ENCODE results near the gene TYW1. TPM values are rescaled to one million over a fixed set of nuclear protein-coding genes. Genes with fewer than 3 reads are reported as not detected.
"Not testable (repeated sequence)": the region's sequence is repeated elsewhere in the genome, so short reads cannot be mapped to it uniquely, and the experiment has no call there.

The TYW1 gene
- total RNA-seq, 1 donor from 2014 or later: 11.1 TPM

DNA sequence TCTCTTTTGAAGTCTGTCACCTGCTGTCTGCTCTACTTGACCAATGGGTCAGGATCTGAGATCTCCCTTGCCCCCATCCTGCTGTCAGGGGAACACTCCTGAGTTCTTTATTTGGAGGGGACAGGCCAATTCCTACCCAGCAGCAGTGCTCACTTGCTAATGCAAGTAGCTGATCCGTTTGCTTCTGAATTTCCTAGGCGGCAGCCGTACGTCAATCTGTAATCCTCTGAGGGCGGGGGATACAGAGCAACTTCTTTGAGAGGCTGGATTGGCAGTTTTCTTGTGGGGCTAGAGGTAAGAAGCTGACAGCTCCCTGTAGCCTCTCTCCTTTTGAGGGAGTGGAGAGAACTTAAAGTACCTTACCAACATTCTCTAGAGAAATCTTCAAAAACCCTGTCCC, 36.6 kb downstream of the TYW1 start:
- intact Hi-C loops (cut with micrococcal nuclease): no loop called here
- H3K36me3 ChIP-seq: peaks cover 40% of the 10 kb centered on the region
- no peak for DNase-seq
- H3K27me3 ChIP-seq (ENCODE audit: low read depth): no peaks in the 10 kb centered on the region
- H3K9me3 ChIP-seq (replicated peaks): peaks cover 4% of the 10 kb centered on the region
- H3K27ac ChIP-seq (replicated peaks): no peak overlapping the region
- H3K4me1 ChIP-seq: peaks cover 14% of the 10 kb centered on the region
- TF ChIP-seq, protein P1, sequence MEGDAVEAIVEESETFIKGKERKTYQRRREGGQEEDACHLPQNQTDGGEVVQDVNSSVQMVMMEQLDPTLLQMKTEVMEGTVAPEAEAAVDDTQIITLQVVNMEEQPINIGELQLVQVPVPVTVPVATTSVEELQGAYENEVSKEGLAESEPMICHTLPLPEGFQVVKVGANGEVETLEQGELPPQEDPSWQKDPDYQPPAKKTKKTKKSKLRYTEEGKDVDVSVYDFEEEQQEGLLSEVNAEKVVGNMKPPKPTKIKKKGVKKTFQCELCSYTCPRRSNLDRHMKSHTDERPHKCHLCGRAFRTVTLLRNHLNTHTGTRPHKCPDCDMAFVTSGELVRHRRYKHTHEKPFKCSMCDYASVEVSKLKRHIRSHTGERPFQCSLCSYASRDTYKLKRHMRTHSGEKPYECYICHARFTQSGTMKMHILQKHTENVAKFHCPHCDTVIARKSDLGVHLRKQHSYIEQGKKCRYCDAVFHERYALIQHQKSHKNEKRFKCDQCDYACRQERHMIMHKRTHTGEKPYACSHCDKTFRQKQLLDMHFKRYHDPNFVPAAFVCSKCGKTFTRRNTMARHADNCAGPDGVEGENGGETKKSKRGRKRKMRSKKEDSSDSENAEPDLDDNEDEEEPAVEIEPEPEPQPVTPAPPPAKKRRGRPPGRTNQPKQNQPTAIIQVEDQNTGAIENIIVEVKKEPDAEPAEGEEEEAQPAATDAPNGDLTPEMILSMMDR (IDR thresholded peaks at IDR 0.05; ENCODE audit: borderline replicate concordance): no peak
- no peak overlapping the region for H3K4me3 ChIP-seq

DNA sequence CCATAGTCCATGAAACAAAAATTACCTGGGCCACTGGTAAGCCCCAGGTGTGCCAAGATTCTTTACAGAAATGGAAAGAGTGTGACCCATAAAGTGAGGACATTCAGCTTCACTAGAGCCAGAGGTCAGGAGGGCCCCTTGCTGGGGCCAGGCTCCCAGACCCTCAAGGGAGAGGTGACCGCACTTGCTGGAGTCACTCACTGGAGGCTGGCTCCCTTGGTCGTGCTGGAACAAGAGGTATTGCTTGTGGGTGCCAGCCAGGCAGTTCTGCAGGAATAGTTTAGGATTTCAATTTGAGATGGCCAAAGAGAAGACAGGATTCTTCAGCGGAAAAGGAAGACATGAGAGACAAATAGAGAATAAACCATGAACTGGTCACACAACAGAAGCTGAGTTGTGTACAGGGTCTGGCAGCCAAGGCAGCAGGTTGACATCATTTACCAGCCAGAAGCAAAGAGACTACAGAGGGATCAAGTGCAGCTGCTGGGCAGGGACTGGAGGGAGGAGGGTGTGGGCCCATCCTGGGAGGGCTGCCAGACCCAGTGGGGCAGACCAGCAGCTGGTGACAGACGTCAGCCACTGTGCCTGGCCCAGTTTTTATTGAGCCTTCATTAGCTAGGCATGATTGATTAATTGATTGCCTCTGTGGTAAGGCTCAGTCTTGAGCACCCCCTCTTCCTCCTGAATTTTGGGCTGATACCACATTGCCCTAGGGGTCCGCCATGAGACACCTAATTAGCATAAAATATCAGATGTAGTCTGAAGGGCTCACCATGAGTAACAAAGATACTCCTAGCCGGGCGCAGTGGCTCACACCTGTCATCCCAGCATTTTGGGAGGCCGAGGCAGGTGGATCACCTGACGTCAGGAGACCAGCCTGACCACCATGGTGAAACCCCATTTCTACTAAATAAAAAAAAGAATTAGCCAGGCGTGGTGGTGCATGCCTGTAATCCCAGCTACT, 40.1 kb downstream of the TYW1 start:
- intact Hi-C loops (cut with micrococcal nuclease): not testable (repeated sequence)
- Histone ChIP-seq H3K4me1 (peaks cover 14% of the 10 kb centered on the region), H3K27ac (replicated peaks) (peak overlapping the region; percentile 67)

DNA sequence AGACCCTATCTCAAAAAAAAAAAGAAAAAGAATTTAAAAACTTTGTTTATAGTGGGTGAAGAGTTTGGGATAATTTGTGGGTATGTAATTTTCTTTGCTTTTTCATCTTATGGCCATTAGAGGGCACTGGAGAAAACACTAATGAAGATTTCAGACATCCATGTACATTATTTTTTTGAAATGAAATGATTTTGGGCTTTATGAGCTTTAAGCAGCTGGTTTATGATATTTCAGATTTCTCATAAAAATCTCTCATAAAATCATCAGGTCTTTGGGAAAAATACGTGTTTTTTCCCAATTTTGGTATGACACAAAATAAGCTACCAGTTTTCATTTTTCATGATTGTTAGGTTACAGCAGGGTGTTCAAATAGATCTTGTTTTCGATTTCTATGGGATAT, 44.2 kb downstream of the TYW1 start:
- H3K27ac ChIP-seq (replicated peaks); DNase-seq; H3K9me3 ChIP-seq (replicated peaks); intact Hi-C loops (cut with micrococcal nuclease); H3K36me3 ChIP-seq; H3K27me3 ChIP-seq (ENCODE audit: low read depth); H3K4me3 ChIP-seq: not testable (repeated sequence)
- peaks cover 43% of the 10 kb centered on the region for H3K4me1 ChIP-seq
- TF ChIP-seq, protein P1 (IDR thresholded peaks at IDR 0.05; ENCODE audit: borderline replicate concordance): peak; percentile 56

More for the DNA sequence above, 40.1 kb downstream of the TYW1 start:
- not testable (repeated sequence) for H3K4me3 ChIP-seq; H3K27me3 ChIP-seq (ENCODE audit: low read depth); H3K9me3 ChIP-seq (replicated peaks)
- H3K36me3 ChIP-seq: peaks cover 26% of the 10 kb centered on the region
- peak; percentile 61 for DNase-seq

DNA sequence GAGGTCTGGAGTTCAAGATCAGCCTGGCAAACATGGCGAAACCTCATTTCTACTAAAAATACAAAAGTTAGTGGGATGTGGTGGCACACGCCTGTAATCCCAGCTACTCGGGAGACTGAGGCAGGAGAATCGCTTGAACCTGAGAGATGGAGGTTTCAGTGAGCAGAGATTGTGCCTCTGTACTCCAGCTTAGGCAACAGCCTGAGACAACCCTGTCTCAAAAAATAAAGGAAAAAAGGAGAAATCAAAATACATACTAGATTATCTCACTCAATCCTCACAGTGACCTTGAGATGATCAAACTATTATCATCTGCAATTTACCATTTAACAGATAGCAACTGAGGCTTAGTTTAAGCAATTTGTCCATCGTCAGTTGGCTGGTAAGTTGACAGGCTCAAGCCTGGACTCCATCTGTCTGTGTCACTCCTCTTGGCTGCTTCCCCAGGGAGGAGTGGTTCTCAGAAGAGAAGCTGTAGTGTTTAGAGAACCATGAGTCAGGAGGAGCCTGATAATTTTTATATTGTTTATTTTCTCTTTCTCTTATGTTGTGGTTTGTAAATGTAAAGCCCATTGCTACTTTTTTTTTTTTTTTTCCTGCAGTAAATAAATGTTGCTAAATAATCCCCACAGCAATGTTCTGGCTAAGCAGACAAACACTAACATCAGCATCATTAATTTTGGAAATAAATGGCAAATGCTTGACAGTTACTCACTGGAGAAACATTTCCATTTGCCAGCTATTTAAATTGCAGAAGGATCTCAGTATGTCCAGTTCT, 46.3 kb downstream of the TYW1 start:
- H3K9me3 ChIP-seq (replicated peaks); intact Hi-C loops (cut with micrococcal nuclease); H3K27me3 ChIP-seq (ENCODE audit: low read depth); H3K36me3 ChIP-seq: not testable (repeated sequence)
- peaks cover 29% of the 10 kb centered on the region for H3K4me1 ChIP-seq
- DNase-seq: peak; percentile 64
- H3K27ac ChIP-seq (replicated peaks): peak overlapping the region; percentile 74
- peak overlapping the region; percentile 8 for H3K4me3 ChIP-seq

DNA sequence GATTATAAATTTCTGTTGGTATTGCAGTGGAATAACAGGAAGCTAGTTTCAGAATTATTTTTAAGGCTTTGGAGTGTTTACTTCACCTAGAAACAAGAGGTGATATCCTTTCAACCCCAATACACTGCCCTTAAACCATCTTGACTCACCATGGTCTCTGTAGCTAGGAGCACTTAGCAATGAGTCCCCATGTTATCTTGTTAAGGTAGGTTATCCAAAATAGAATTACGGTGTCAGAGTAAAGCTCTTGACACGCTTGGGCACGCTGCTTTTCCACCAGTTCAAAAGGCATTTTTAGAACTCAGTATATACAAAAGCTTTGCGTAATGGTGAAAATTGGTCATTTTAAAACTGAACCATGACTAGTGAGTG, 46.9 kb downstream of the TYW1 start:
- peak overlapping the region; percentile 74 for H3K27ac ChIP-seq (replicated peaks)
- intact Hi-C loops (cut with micrococcal nuclease); DNase-seq: not testable (repeated sequence)

DNA sequence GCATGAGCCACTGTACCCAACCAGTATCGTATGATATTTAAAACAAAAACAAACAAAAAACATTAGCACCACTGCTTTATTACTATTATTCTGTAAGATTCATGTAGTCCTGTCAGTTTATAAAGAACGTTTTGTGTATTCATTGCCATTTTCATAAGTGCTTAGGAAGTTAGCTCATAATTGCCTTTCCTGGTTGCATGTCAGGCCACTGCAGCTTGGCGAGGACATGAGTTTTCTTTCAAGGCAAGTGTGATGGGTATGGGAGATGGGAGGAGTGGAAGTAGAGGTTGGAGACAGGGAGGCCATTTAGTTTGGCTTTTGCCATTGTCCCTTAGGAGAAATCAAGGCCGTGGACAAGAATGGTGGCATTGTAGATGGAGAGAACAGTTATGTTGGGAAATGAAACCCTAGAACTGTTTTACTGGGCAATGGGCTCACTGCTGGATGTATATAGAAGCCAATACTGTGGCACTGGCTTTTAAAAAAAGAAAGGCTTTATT, 48.9 kb downstream of the TYW1 start:
- intact Hi-C loops (cut with micrococcal nuclease): no loop called here
- Histone ChIP-seq H3K4me1 (peaks cover 29% of the 10 kb centered on the region), H3K27me3 (ENCODE audit: low read depth) (no peaks in the 10 kb centered on the region), H3K27ac (replicated peaks) (no peak overlapping the region), H3K36me3 (peaks cover 14% of the 10 kb centered on the region), H3K4me3 (no peak overlapping the region), H3K9me3 (replicated peaks) (no peaks in the 10 kb centered on the region)
- TF ChIP-seq, protein P1 (IDR thresholded peaks at IDR 0.05; ENCODE audit: borderline replicate concordance): no peak
- DNase-seq: no peak

More for the DNA sequence above, 46.9 kb downstream of the TYW1 start:
- H3K9me3 ChIP-seq (replicated peaks); H3K36me3 ChIP-seq; H3K27me3 ChIP-seq (ENCODE audit: low read depth): not testable (repeated sequence)
- peaks cover 29% of the 10 kb centered on the region for H3K4me1 ChIP-seq
- peak overlapping the region; percentile 8 for H3K4me3 ChIP-seq

DNA sequence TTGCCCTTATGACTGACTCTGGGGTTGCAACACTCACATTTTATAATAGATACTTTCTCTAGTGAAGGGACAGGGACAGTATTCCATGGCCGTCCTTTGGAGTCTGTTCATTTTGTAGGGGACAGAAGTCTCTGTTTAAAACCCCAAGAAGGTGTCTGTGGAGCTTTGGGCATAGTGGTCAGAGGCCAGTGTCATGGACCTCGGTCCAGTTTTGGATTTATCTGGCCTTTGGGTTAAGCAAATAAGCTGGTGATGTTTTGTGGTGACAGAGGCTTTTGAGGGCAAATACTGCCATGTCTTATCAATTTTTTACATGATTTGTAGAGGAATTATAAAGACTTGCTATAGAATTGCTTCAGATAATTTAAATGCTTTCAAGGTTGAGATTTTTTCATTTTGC, 50.2 kb downstream of the TYW1 start:
- H3K27ac ChIP-seq (replicated peaks); H3K9me3 ChIP-seq (replicated peaks); intact Hi-C loops (cut with micrococcal nuclease); H3K4me3 ChIP-seq; DNase-seq; H3K27me3 ChIP-seq (ENCODE audit: low read depth): not testable (repeated sequence)
- Histone ChIP-seq H3K36me3 (peaks cover 27% of the 10 kb centered on the region), H3K4me1 (peaks cover 29% of the 10 kb centered on the region)

DNA sequence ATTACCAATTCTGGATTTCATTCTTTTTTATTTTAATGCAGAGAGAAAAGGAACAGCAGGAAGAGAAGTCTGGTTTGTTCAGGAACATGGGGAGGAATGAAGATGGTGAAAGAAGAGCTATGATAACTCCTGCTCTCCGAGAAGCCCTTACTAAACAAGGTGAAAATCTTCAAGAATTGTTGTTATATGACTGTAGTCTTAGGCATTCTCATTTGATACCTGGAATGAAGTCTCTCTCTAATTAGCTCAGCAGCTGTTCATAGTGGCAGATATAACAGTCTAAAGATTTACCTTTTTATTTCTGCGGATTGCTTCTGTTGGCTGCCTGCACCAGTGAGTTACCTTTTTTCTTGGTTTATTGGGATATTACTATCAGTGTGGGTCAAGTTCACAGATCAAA, 53.3 kb downstream of the TYW1 start:
- H3K27ac ChIP-seq (replicated peaks); intact Hi-C loops (cut with micrococcal nuclease): not testable (repeated sequence)

DNA sequence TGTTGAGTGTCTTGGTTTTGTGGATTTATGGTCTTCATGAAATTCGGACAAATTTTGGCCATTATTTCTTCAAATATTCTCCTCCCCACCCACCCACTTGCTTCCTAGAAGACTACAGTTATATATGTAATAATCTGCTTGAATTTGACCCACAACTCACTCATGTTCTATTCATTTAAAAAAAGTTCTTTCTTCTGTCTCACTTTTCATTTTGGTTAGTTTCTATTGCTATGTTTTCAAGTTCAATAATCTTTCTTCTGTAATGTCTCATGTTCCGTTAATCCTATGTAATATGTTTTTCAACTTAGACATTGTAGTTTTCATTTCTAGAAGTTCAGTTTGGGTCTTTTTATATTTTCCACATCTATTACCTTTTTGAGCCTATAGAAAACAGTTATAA, 55.5 kb downstream of the TYW1 start:
- H3K27me3 ChIP-seq (ENCODE audit: low read depth); H3K9me3 ChIP-seq (replicated peaks); intact Hi-C loops (cut with micrococcal nuclease); H3K27ac ChIP-seq (replicated peaks); DNase-seq; H3K4me1 ChIP-seq; H3K4me3 ChIP-seq: not testable (repeated sequence)
- peaks cover 52% of the 10 kb centered on the region for H3K36me3 ChIP-seq

More for the DNA sequence above, 53.3 kb downstream of the TYW1 start:
- not testable (repeated sequence) for H3K4me1 ChIP-seq; H3K9me3 ChIP-seq (replicated peaks); H3K4me3 ChIP-seq; H3K27me3 ChIP-seq (ENCODE audit: low read depth); DNase-seq
- peaks cover 47% of the 10 kb centered on the region for H3K36me3 ChIP-seq

Measured in left ventricle myocardium inferior (tissue), 1 donor.